Vagina (tissue), 2 donors: ENCODE data around the gene ESRP2. TPM values are rescaled to one million over a fixed set of nuclear protein-coding genes. Genes with fewer than 3 reads are reported as not detected.

Experiments used
- microRNA-seq: library from miRNA; unstranded; fragments of <30 nt; microRNA quantifications from one replicate; pipeline ENCODE4, GENCODE V29; 2017; ENCODE audit warnings: borderline number of aligned reads, borderline replicate concordance
- small RNA-seq: library from RNA; depleted of rRNA; stranded (forward); fragments of <200 nt; gene quantifications from one replicate; pipeline ENCODE3, GENCODE V24; 2016
- total RNA-seq: library from RNA; depleted of rRNA; stranded (reverse); fragments of >200 nt; gene quantifications from one replicate; pipeline ENCODE4 v1.2.3, GENCODE V29; 2016

Gene ESRP2
- total RNA-seq, 1 donor from 2014 or later, result 71.0 TPM

Small RNA genes within 50 kb of the gene (microRNA-seq; reads per million reads assigned to microRNA genes)
- gene MIR6773, result not detected

Small RNA genes within 50 kb of the gene (small RNA-seq; reads per million reads assigned to genes)
- gene RF00554 (not detected), gene RNU6-1262P (not detected)

Other genes starting within 250 kb of the ESRP2 start
- 2.0 TPM for gene DPEP2, start 236.6 kb downstream of the ESRP2 start, total RNA-seq
- not detected for gene DPEP2NB, start 220.2 kb downstream of the ESRP2 start, total RNA-seq
- 17.7 TPM for gene DDX28, start 212.9 kb downstream of the ESRP2 start, total RNA-seq
- gene DUS2, start 212.8 kb downstream of the ESRP2 start, total RNA-seq, result 11.5 TPM
- 51.8 TPM for gene NFATC3, start 150.8 kb downstream of the ESRP2 start, total RNA-seq
- 18.2 TPM for gene PLA2G15, start 9.2 kb upstream of the ESRP2 start, total RNA-seq
- 35.1 TPM for gene SLC7A6, start 28.4 kb upstream of the ESRP2 start, total RNA-seq
- 15.5 TPM for gene SLC7A6OS, start 74.8 kb upstream of the ESRP2 start, total RNA-seq
- gene PRMT7, start 74.9 kb upstream of the ESRP2 start, total RNA-seq, result 47.9 TPM
- 3.4 TPM for gene SMPD3, start 212.4 kb upstream of the ESRP2 start, total RNA-seq